ENCODE data around the gene BNC2.

Gene BNC2

DNA sequence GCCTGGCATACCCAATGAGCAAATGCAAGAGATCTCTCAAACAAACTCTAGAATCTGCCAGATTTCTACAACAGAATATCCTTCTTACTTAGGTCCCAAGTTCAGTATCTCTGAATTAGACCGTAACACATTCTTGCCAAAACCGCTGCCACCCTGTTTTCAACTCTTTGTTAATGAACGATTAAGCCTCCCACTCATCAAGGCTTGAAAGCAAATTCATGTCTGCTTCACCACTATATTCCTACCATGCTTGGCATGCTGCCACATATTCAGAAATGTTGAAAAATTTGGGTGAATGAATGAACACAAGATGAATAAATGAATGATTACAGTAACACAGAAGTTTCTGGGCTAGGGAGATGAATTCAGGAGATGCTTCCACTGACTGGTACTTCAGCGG, 119.9 kb downstream of the BNC2 start:
- no peak for DNase-seq

- DNase-seq, result no peak
Measured at GRCh38 chr9:16745359-16745758, 125.1 kb downstream of the BNC2 start.

- DNase-seq, result no peak
Measured at GRCh38 chr9:16744394-16744793, 126.1 kb downstream of the BNC2 start.

DNA sequence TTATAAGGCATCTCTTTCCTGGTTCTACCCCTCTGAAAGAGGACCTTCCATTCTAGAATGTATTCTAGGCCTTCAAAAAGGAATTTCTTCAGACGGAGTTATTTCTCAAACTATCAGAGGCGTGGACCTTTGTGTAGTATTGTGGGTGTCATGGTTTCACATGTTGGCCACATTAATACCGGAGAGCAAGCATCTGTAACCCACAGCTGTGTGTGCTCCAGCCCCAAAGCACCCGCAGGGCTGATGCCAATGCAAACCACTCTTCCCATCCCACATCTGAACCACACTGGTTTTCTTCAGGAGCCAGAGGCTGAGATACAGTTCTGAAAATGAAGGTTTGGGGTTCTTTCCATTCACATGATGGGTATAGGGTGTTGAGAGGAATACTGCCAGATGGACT, 127.1 kb downstream of the BNC2 start:
- DNase-seq, result no peak

DNA sequence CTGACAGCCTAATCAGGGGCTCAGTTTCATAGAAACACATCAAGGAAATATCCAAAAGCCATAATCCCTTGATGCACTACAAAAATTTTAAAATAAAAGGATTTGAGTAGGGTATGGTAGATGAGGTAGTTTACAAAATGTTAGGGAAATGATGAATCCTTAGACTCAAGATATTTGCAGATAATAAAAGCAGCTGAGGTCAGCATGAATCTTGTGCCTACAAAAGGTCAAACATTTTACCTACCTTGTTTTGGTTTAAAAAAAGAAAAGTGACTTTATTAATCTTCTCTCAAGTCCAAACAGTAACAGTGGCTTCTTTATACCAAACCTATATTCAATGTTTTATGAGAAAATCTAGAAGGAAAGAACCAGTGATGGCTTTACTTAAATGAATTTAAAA, 135.5 kb downstream of the BNC2 start:
- DNase-seq, result no peak

DNA sequence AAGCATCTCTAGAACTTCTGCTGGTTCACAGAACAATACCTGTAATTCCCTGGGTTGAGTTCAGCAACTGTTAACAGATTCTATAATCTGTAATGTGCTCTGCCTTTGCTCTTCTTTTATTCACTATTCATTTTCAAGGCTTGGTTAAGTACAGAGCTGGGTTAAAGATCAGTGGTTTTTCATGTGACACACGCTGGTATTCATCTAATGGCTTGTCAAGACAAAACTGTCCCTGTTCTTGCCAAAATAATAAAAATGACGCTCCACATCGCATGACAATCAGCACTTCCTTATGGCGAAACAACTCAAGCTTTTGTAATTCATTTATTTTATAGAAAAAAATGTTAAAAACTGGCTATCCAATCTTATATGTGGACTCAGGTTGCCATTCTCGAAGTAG, 137.9 kb downstream of the BNC2 start:
- no peak for DNase-seq

DNA sequence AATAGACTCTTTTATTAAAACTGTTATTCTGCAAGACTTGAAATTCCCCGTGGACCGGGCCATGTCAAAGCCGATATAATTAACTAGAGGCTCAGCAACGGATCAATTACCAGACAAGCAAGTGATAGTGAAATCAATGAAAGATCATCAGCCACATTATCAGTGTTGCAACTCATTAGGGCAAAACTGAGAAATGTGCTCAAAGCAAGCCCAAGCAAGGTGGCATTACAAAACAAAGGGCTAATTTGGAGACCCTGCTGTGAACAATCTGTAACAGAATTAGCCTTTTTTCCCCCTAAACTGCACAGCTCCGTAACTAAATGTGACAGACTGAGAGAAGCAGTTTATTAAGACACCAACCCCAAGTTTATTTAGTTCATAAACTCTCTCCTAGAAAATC, 140.3 kb downstream of the BNC2 start:
- DNase-seq, result no peak

GRCh38 chr9:16729651-16730050, 140.8 kb downstream of the BNC2 start:
- DNase-seq, result no peak

- DNase-seq, result no peak
Measured at GRCh38 chr9:16728137-16728508, 142.3 kb downstream of the BNC2 start.

GRCh38 chr9:16727452-16728136, 142.9 kb downstream of the BNC2 start:
- no peak for DNase-seq

GRCh38 chr9:16726718-16727451, 143.6 kb downstream of the BNC2 start:
- DNase-seq, result no peak

DNA sequence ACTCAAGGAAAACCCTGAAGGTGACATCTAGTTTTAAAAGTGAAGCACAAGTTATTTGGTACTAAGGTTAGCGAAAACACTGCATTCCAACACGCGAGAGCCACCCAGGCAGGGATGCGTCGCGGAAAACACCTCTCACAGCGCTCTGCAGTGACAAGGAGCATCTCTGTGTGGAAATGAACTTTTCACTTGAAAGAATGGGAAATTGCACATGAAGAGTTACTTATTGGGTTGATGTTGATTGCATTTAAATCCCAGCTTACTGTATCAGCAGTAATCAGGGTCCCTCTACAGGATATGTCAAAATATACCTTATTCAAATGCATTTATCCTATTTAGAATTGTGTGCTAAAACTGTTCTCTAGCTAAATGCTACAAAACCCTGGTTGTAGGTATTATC, 144.4 kb downstream of the BNC2 start:
- DNase-seq, result no peak

- no peak for DNase-seq
Measured at GRCh38 chr9:16725066-16725465, 145.4 kb downstream of the BNC2 start.

- no peak for DNase-seq
Measured at GRCh38 chr9:16721972-16722371, 148.5 kb downstream of the BNC2 start.

- no peak for DNase-seq
Measured at GRCh38 chr9:16720386-16720785, 150.1 kb downstream of the BNC2 start.

DNA sequence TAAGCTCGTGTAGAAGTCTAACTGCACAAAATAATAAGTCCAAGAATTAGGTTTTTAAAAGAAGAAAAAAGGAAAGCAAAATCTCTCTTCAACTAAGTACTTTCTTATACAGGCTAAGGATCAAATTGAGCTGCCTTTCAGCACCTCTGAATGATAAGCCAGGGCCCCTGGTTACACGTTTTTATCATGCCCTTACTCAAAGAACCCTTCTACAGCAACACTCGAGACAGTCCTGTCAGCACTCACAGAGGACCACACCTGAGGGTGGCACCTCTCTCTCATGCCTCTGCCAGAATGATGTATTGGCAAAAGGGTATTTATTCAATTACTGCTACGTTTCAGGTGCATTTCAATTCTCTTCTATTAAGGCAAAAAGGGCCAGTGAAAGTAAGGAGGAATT, 150.5 kb downstream of the BNC2 start:
- DNase-seq, result no peak

- no peak for DNase-seq
Measured at GRCh38 chr9:16718952-16719351, 151.5 kb downstream of the BNC2 start.

DNA sequence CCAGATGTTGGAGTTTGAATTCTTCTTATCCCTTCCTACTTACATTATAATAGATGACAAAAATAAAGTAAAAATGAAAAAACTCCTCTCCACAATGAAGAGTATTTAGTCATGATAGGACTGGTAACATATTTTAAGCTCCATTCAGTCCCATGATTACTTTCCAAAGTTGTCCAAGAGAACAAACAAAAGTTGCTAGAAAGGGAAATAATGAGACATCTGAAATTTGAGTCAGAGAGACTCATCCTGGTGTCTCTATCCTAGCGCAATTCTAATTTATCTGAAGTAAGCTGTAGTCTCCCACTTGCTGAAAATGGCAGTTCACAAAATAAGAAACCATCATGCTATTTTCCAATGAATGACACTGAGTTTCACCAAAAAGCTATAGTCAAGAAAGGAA, 152.2 kb downstream of the BNC2 start:
- DNase-seq, result no peak

- no peak for DNase-seq
Measured at GRCh38 chr9:16716601-16717000, 153.9 kb downstream of the BNC2 start.

DNA sequence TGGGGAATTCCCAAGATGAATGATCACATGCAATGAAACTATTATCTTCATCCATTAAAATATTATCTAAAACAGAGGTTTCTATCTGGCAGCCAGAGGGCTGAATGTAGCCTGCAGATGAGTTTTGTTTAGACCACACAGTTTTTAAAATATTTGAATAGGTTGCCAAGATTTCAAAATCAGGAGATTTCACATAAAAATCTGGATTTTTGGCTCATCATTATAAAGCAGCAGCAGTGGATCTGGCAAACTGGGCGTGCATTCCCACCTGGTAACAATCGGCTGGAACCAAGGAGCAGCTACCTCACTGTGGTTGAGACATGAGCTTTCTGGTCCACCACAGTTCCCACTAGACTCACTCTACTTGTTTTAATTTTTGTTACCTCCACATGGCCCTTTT, 155.1 kb downstream of the BNC2 start:
- no peak for DNase-seq

GRCh38 chr9:16712787-16713186, 157.7 kb downstream of the BNC2 start:
- no peak for DNase-seq

DNA sequence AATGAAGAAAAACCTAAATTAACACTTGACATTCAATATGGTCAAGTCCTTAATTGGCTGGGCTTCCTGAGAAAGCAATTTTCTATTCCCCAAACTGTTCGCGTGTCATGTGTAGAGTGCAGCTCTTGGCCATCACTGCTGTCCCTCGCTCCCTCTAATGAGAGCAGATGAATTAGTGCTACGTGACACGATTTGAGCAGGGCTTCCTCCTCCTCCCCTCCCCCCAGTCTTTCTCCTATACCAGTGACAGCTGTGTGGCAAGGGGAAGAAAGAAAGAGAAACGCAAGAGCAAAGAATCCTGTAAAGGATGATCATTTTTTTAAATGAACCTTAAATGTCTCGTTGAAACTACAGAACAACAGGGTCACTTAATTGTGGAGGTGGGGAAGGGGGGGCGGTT, 159.6 kb downstream of the BNC2 start:
- no peak for DNase-seq

DNA sequence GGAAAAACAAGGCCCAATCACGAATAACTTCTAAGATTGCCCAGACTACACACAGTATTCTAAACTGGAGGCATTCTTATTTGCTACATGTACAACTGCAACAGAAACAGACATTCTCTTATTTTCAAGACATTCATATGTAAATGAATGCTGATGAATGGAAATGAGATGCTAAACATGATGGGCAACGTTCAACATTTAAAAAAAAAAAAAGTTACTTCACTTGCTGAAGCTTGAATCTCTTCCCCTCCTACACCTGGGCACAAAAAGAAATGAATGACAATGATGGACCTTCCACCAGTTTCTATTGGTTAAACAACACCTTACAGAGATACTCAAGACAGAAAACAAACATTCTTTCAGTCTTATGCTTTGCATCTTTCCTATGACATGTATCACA, 160.5 kb downstream of the BNC2 start:
- no peak for DNase-seq

- no peak for DNase-seq
Measured at GRCh38 chr9:16708656-16709435, 161.6 kb downstream of the BNC2 start.

Measured in Kasumi-1 (cell line).